DOHH2 (cell line): ENCODE results near the gene PACRG.

Experiments used
- H3F3A ChIP-seq: fragments of 200-600 bp; sonication (generic), shearing (Covaris generic); 2 replicates; pipeline ENCODE4 v1.6.0; 2016; ENCODE audit warnings: antibody characterized with exemption, mild to moderate bottlenecking; ENCODE audit not compliant: control insufficient read depth, insufficient read depth
- H3K27ac ChIP-seq: fragments of 200-600 bp; sonication (generic); 2 replicates; pipeline ENCODE4 v1.5.1; 2014; ENCODE audit warnings: low read depth, mild to moderate bottlenecking, low read length, moderate library complexity
- H3K27me3 ChIP-seq: fragments of 200-600 bp; sonication (generic); 2 replicates; pipeline ENCODE4 v1.6.1; 2014; ENCODE audit warnings: mild to moderate bottlenecking, low read length, mixed read lengths; ENCODE audit not compliant: control insufficient read depth
- H3K36me3 ChIP-seq: fragments of 200-600 bp; sonication (generic); 2 replicates; pipeline ENCODE4 v1.6.1; 2014; ENCODE audit warnings: mild to moderate bottlenecking, low read length, moderate library complexity, mixed read lengths; ENCODE audit not compliant: control insufficient read depth
- H3K4me1 ChIP-seq: fragments of 200-600 bp; sonication (generic); 2 replicates; pipeline ENCODE4 v1.6.1; 2014; ENCODE audit warnings: mild to moderate bottlenecking, low read length, mixed read lengths; ENCODE audit not compliant: control insufficient read depth
- H3K4me2 ChIP-seq: fragments of 200-600 bp; sonication (generic); 2 replicates; pipeline ENCODE4 v1.6.0; 2014; ENCODE audit warnings: mild to moderate bottlenecking, low read length, moderate library complexity
- H3K4me3 ChIP-seq: fragments of 200-600 bp; sonication (generic); 2 replicates; pipeline ENCODE4 v1.5.1; 2014; ENCODE audit warnings: mild to moderate bottlenecking, low read length, mixed read lengths
- H3K79me2 ChIP-seq: fragments of 200-600 bp; sonication (generic); 2 replicates; pipeline ENCODE4 v1.6.1; 2014; ENCODE audit warnings: mild to moderate bottlenecking, low read length, mixed read lengths; ENCODE audit not compliant: control insufficient read depth
- H3K9me2 ChIP-seq: fragments of 200-600 bp; sonication (generic); replicated peaks from 2 replicates; pipeline ENCODE4 v1.6.1; 2014; ENCODE audit warnings: mild to moderate bottlenecking, low read length, mixed read lengths; ENCODE audit not compliant: control insufficient read depth
- H3K9me3 ChIP-seq: fragments of 200-600 bp; sonication (generic); 2 replicates; pipeline ENCODE4 v1.6.1; 2014; ENCODE audit warnings: antibody characterized with exemption, low read length, mixed read lengths; ENCODE audit not compliant: control insufficient read depth, insufficient read depth
- H4K20me1 ChIP-seq: fragments of 200-600 bp; sonication (generic); 2 replicates; pipeline ENCODE4 v1.6.0; 2014; ENCODE audit warnings: low read depth, mild to moderate bottlenecking, antibody characterized with exemption, low read length, moderate library complexity; ENCODE audit not compliant: control insufficient read depth, insufficient read depth
- EZH2phosphoT487 ChIP-seq: fragments of 200-600 bp; sonication (generic); IDR thresholded peaks from 2 replicates; pipeline ENCODE4 v1.6.1; 2017; ENCODE audit warnings: borderline replicate concordance, mild to moderate bottlenecking, antibody characterized with exemption, low read length, moderate library complexity, mixed read lengths
- TF ChIP-seq, protein P1 (sequence below): fragments of 200-600 bp; sonication (generic); IDR thresholded peaks from one replicate; pipeline ENCODE4 v1.5.1; 2014; ENCODE audit warnings: antibody characterized with exemption, mild to moderate bottlenecking, low read depth, low read length; ENCODE audit not compliant: poor library complexity, severe bottlenecking

Gene PACRG

DNA sequence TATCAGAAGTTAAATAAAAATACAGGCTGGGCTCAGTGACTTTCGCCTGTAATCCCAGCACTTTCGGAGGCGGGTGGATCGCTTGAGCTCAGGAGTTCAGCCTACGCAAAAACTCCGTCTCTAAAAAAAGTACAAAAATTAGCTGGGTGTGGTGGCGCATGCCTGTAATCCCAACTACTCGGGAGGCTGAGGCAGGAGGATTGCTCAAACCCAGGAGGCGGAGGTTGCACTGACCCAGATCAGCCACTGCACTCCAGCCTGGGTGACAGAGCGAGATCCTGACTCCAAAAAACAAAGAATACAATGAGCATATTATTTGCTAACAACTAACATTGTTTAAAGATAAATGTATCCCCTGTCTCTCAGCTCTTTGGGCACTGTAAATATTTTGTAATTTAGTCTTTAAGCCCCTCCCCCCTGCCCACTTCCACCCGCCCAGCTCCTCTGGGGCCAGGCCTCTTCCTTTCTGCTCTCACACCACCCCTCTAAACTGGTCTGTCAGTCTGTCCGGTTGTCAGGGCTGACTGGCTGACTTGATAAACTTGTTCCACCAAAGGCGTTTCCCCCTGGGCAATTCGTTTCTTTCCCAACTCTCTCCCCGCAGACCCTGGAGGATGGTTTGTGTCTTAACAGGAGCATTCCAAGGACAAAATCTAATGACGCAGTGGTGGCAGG is 624.4 kb downstream of the PACRG start:
- Histone ChIP-seq H3K9me2 (no peaks in the 10 kb centered on the region), H4K20me1 (no peaks in the 10 kb centered on the region), H3K4me1 (peaks cover 14% of the 10 kb centered on the region), H3K79me2 (no peaks in the 10 kb centered on the region), H3K27ac (no peak overlapping the region), H3K9me3 (no peaks in the 10 kb centered on the region), H3K4me2 (no peak overlapping the region), H3K4me3 (no peak overlapping the region), H3F3A (no peaks in the 10 kb centered on the region), H3K36me3 (no peaks in the 10 kb centered on the region), H3K27me3 (peaks cover 3% of the 10 kb centered on the region; the same call in 1 of the 2 replicates)
- TF ChIP-seq, protein P1, sequence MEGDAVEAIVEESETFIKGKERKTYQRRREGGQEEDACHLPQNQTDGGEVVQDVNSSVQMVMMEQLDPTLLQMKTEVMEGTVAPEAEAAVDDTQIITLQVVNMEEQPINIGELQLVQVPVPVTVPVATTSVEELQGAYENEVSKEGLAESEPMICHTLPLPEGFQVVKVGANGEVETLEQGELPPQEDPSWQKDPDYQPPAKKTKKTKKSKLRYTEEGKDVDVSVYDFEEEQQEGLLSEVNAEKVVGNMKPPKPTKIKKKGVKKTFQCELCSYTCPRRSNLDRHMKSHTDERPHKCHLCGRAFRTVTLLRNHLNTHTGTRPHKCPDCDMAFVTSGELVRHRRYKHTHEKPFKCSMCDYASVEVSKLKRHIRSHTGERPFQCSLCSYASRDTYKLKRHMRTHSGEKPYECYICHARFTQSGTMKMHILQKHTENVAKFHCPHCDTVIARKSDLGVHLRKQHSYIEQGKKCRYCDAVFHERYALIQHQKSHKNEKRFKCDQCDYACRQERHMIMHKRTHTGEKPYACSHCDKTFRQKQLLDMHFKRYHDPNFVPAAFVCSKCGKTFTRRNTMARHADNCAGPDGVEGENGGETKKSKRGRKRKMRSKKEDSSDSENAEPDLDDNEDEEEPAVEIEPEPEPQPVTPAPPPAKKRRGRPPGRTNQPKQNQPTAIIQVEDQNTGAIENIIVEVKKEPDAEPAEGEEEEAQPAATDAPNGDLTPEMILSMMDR, result no peak
- TF ChIP-seq EZH2phosphoT487, result no peak

DNA sequence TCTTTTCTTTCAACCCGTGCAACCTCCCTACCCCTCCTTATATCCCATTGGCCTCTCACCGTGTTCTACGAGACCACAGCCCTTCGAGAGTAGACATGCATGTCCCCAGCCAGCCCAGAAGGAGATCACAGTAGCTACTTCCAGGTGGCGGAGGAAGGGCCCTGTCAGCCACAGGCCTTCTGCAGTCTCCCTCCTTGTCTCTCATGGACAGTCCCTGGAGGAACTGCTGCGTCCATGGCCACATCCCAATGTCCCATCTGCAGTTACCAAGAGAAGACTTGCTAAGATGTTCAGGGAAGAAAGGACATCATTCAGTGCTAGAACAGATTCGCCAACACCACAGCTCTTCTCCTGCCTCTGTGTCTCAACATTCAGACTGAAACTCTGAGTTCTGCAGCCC is 625.2 kb downstream of the PACRG start:
- Histone ChIP-seq H3K9me3 (no peaks in the 10 kb centered on the region), H4K20me1 (no peaks in the 10 kb centered on the region), H3K27ac (no peak overlapping the region), H3K36me3 (no peaks in the 10 kb centered on the region), H3K79me2 (no peaks in the 10 kb centered on the region), H3K9me2 (no peaks in the 10 kb centered on the region), H3K4me2 (no peak overlapping the region), H3K4me1 (peaks cover 14% of the 10 kb centered on the region), H3K27me3 (peaks cover 3% of the 10 kb centered on the region; the same call in 1 of the 2 replicates), H3K4me3 (no peak overlapping the region), H3F3A (no peaks in the 10 kb centered on the region)
- TF ChIP-seq EZH2phosphoT487, result no peak
- TF ChIP-seq, protein P1, result no peak

DNA sequence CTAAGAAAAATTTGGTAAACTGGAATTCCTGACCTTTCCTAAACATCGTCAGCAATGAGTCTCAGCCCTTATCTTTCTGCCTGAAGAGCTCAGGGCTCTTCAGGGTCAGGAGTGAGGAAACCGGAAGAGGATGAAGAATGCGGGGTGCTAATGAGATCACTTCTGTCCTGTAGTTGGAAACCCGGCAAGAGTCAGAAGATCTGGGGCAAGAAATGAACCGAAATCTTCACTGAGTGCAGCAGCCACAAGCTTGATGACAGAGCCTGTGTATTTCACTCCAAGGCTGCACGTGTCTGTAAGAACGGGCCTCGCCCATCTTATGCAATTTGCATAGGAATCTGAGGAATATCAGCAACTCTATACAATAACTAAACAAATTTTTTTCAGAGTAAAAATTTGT is 626.3 kb downstream of the PACRG start:
- Histone ChIP-seq H3K36me3 (no peaks in the 10 kb centered on the region), H3K4me2 (no peak overlapping the region), H3K4me3 (no peak overlapping the region)

More for the DNA sequence above, 626.3 kb downstream of the PACRG start:
- Histone ChIP-seq H3K4me1 (peaks cover 14% of the 10 kb centered on the region), H3F3A (no peaks in the 10 kb centered on the region), H3K27ac (no peak overlapping the region), H3K27me3 (peaks cover 3% of the 10 kb centered on the region; the same call in 1 of the 2 replicates), H3K9me3 (no peaks in the 10 kb centered on the region), H4K20me1 (no peaks in the 10 kb centered on the region), H3K9me2 (no peaks in the 10 kb centered on the region), H3K79me2 (no peaks in the 10 kb centered on the region)
- TF ChIP-seq, protein P1, result no peak
- TF ChIP-seq EZH2phosphoT487, result no peak
